NOMO-1 (cell line): ENCODE data around the gene BRD7.

Experiments used
- DNase-seq, 2 experiments: peaks; one replicate each; lab custom pipeline; 2025; ENCODE audit not compliant: unreplicated experiment in 2 of 2; lab: John Stamatoyannopoulos, UW

BRD7 gene

DNA sequence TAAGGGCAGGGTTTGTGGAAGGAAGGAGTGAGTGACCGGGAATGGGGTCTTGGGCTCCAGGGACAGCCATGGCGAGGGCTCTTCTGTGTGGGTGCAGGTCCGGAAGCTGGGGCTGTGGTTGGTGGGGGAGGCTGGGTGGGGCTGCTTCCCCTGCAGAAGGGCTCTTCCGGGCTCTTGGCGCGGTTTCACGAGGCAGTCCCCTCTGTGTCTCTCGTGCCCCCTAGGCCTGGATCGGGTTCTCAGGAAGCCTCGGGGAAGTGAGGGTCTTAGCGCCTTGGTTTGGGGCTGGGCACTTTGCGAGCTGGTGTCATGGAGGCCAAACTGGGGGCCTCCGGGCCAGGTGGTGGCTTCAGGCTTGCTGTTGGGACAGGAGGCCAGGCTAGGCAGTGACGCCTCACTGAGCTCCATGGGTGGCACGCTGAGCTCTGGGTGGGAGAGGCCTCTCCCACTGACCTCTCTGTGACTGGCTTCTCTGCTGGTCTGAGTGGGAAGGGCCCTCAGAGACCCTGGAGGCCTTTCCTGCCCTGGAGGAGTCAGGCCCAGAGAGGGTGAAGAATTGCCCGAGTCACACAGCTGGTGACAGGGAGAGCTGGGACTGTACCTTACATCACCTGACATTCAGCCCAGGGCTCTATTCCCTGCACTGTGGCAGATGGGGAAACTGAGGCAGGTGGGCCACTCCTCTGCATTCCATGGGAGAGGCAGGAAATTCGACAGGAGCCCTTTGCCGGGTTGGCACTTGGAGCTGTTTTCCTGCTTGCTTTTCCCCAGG is 94.3 kb downstream of the BRD7 start:
- peak; percentile 59 to 66 for DNase-seq

DNA sequence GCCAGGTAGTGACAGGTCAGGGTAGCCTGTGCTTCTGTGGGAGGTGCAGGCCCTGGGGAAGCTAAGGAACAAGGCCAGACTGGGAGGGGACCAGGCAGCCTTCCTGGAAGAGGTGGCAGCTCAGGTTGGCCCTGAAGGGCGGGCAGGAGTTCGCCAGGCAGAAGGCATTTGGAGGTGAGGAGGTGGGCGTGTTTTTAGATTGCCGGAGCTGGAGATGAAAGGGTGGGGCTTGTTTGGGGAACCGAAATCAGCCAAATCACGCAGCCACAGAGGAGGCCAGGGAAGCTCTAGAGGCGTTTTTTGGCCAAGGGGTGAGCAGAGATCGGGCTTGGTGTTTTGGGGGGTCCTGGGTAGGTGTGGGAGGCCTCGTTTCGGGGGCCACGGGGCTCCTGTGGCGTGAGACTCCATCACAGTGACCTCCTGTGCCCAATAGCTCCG is 94.9 kb downstream of the BRD7 start:
- peak; percentile 92 to 93 for DNase-seq

DNA sequence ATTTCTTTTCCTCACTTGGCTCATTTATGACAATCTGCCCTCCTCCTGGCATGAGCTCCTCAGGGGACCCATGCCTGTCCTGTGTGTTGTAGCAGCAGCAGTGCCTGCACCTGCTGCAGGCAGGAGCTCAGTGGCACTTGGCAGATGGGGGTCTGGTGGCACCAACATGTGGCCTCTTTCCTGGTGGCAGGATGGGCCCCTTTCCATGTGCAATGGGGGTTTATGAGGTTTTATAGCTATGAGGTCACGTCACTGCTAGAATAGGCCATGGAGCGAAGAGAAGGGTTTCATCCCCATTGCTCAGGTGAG is 95.5 kb downstream of the BRD7 start:
- DNase-seq = no peak

DNA sequence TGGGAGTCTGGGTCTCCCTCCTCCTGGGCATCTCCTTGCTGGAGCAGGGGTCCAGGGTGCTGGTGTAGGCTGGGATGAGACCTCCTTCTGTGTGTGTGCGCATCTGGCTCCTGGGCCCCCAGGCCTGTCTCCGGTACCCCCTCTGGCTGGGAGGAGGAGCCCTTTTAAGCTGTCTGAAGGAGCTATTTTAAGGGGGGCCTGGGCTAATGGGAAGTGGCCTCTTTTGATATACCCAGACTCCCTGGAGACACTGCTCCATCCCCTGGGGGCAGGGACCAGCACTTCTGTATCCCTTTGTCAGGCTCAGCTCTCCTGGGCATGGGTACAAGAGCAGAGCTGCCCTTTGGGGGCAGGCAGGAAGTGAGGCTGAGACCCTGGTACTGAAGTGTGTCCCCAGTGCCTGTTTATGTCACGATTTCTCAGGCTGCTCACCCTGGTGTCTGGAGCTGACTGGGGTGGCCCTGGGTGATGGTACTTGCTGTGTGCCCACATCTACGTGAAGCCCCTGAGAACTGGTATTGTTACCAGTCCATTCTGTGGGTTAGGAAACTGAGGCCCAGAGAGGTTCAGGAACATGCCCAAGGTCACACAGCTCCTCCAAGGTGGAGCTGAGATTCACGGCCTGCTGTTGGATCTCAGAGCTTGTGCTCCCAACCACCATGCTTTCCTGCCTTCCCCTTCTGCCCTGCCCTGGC is 96.0 kb downstream of the BRD7 start:
- no peak for DNase-seq

DNA sequence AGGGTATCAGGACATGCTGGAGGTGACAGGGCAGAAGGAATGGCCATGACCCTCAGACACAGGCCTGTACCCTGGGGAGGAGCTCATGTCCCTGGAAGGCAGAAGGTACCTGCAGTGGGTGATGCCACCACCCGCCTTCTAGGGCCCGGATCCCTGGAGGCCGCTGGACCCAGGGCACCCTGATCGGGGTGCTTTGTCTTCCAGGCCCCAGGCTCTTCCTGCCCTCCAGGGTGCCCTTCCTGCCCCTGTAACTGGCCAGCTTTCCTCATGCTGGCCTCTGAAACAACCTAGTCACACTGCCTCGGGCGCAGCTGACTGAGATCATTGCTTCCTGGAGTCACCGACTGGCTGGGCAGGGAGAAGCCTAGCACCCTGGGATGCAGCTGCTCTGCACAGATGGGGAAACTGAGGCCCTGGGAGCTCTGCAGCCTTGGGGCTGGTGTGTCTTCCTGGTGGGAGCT is 96.6 kb downstream of the BRD7 start:
- no peak for DNase-seq

DNA sequence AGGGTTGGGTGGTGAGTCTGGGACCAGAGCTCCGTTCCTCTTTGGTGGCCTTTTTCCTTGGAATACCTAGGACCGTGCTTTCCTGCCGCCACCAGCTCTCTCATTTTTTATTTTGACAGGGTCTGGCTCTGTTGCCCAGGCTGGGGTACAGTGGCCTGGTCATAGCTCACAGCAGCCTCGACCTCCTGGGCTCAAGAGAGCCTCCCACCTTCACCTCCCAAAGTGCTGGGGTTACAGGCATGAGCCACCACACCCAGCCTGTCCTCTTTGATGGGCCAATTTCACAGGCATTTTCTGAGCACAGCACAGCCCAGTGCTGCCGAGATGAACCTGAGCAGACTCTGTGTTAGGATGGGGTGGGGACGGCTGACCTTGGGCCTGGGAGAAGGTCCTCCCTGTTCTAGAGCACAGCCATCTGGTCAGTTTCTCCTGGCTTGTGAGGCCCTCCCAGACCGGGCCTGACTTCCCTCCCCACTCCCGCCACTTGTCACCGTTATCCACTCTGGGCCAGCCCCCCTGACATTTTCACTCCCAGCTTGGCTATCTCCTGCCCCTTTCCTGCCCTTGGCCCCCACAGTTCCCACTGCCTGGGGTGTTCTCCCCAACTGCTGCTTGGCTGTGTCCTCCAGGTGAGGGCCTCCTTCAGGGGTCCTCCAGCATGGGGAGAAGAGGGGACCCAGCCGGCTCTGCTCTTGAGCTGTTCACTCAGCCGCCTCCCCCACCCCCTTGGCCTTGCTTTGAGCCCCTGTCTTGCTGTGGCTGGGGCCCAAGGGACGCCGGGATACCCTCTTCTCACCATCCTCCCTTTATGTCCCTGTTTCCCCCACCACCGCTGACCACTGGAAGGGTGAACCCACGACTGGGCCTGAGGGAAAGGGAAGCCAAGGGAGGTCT is 97.4 kb downstream of the BRD7 start:
- no peak for DNase-seq

DNA sequence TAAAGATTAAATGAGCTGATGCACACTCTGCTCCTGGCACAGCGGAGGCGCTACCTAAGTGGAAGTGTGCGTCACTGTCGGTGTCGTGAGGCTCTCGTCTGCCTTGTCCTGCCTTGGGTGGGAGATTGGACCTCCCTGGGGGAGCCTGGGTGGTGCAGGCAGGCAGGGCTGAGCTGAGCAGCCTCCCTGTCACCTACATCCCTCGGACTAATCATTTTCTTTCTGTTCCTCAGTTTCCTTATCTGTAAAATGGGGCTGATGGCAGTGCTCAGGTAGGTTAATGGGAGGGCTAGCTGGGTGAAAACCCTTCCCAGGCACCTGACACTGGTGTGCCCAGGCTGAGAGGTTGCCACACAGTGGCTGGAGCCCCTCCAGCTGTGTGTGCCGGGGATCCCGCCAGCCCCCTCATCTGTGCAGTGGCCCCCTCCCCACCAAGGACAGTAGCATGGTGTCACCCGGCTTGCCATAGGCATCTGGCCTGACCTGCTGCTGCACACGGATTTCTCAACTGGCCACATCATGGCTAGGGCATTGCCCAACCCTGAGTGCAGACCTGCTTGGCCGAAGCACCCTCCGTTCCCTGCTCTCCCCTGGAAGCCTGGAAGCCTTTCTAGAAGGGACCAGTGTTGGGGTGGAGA is 98.2 kb downstream of the BRD7 start:
- peak; percentile 9 to 36 for DNase-seq

DNA sequence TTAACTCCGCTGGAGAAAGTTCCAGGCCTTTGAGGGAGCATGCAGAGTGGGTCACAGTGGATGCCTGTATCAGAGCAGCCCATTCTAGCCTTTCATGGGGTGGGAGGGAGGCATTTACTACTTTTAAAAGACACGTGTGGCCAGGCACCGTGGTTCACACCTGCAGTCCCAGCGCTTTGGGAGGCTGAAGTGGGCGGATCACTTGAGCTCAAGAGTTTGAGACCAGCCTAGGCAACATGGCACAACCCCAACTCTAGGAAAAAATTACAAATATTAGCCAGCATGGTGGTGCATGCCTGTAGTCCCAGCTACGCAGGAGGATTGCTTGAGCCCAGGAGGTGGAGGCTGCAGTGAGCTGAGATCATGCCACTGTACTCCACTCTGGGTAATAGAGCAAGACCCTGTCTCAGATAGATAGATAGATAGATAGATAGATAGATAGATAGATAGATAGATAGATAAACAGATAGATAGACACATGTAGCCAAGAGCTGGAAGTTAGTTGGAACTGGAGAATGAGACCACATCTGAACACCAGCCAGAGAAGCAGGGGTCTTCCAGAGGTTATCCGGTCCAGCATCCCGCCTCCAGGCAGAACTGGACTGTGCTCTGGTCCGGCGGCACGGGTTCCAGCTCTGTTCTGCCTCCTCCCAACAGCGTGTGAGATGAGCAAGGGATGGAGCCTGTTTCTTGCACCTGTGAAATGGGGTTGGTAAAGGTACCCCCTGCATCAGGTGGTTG is 98.8 kb downstream of the BRD7 start:
- no peak for DNase-seq

DNA sequence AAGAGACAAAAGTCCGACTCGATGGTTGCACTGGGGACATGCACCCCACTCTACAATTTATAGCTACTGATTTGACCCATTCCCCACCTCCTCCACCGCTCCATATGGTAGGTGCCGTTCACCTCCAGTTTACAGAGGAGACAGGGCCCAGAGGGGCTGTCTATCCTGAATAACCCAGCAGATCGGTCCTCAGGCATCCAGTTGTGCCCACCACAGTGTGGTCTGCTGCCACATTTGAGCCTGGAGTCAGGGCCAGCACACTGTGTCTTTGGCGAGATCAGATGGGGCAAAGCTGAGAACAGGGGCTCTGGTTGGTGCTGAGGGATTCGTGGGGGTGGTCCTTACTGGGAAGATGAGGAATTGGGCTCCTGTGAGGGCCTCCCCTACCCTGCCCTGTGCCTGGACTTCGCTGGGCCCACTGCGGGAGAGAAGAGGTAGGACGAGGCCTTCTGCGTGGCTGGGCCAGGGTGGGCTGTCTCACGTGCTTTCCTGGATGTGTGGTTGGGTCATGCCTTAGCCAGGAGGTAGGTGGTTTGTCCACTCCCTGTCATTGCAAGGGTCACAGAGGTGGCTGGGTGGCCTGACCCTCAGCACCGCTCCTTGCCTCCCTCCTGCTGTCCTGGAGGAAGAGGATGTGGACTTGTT is 99.6 kb downstream of the BRD7 start:
- no peak for DNase-seq

DNA sequence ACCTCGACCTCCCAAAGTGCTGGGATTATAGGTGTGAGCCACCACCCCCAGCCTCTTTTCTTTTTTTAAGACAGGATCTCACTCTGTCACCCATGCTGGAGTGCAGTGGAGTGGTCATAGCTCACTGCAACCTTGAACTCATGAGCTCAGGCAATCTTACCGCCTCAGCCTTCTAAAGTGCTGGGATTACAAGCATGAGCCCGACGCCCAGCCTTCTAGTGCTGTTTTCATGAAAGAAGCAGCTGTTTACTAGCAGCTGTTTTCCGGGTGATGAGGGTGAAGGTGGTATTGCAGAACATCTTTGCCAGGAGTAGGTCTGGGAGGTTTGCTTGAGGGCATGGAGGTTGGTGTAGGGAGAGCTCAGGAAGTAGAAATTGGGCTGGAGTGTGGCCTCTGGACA is 100.4 kb downstream of the BRD7 start:
- no peak for DNase-seq

DNA sequence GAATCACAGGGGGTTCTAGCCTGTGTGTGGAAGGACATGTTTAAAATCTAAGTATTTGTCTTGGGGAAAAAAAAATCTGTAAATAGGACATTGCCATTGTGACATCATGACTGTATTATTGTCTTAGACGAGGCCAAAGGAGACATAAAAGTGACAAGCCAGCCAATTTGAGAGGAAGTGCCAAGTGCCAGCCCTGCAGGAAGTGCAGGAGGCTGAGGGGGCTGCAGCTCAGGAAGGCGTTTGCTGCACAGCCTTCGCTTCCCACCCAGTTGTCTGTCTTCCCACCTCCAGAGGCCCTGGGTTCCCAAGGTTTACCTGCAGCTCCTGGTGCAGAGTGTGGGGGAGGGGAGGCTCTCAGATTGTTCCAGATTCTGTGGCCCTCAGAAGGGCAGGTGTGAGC is 101.1 kb downstream of the BRD7 start:
- DNase-seq = peak; percentile 49 to 66

DNA sequence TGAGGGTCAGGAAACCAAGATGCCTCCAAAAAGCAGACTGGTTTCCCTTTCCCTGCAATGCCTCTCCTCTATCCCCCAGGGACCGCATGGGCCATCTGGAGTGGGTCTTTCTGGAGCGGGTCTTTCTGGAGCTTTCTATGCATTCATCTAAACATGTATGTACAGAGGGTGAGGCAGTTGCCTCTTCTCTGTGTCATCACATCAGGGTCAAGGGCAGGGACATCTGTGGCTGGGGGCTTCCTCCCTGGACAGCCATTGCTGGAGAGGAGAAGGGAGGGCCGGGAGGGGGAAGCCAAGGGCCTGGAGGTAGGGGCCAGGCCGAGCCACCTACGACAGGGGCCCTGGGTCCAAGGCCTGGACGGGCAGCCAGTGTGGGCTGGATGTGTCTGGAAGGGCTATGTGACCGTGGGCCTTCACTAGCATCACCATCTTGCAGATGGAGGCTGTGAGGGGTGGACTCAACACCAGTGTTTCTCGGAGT is 101.6 kb downstream of the BRD7 start:
- no peak for DNase-seq

DNA sequence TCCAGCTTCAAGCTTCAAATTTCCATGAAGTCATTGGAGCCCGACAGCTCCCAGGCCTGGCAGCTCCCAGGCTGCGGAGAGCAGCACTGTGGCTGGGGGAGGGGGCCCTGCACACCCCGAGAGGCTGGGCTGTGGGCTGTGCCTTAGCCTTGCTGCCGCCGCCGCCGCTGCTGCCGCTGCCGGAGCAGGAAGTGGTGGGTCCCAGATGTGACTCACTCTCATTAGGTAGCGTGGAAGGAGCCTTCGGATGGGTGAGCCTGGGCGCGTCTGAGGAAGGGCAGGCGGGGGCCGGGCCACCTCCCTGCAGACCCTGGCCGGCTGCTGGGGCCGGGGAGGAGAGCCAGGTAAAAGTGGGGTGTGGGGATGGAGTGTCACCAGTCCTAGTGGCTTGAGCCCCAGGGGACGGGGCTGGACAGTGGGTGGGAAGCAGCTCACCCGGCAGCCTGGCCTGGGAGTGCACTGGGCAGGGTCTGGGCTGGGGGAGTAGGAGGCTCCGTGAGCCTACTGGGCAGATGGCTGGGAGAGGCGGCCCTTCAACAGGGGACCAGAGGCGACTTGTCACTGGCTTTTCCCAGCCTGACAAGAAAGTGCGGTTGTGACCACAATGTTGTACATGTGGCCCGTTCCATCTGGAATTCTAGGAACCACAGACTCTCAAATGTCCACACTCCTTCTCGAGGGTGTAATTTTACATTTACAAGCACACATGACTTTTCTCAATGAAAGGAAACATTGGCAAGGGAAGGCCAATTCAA is 102.3 kb downstream of the BRD7 start, which contains the start of gene ADCY7:
Gene ADCY7, plus strand, starts transcription at position 215 of the 755 bp plus-strand sequence. CDS start 21,629 bp downstream, outside the sequence.
- peak; percentile 78 for DNase-seq
